ENCODE results near the gene ANKRD11. TPM values are rescaled to one million over a fixed set of nuclear protein-coding genes. Genes with fewer than 3 reads are reported as not detected.
A peak's percentile ranks its signal among the peaks of the same experiment; 100 is the strongest.
"Not testable (repeated sequence)": the region's sequence is repeated elsewhere in the genome, so short reads cannot be mapped to it uniquely, and the experiment has no call there.

The ANKRD11 gene
- polyA plus RNA-seq, 3 donors, result 3.2 to 62.4 (median 5.4) TPM

DNA sequence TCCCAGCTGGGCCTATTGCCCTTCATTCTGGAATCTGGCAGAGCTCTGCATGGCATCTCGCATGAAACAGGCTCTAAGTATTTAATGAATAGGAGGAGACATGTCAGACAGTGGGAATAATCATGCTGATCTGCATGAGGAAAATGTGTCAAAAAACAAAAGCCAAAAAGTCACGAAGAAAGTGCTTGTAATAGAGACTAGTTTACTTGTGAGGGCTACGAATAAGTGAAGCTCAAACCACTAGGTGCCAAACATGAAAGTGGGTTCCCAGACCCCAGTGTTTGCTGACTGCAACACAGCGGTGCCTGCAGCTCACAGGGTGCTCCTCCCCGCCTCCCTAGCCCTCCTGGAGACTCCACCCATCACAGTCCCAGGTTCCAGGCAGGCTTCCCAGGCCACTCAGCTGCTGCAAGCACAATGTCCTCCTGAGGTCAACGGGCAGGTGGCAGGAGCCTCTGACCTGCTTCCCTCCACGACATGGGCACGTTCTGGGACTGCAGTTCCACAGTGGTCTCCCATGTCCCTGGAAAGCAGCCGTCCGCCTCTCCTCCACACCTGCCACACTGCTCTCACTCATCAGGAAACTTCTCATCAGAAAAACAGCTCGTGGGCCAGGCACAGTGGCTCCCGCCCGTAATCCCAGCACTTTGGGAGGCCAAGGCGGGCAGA lies 96.5 kb downstream of the ANKRD11 start:
- H3K4me1 ChIP-seq (ENCODE audit: control insufficient read depth in 1 of 2, insufficient read depth in 2 of 2, low read length in 2 of 2), result peaks cover 7 to 9% of the 10 kb centered on the region in 2 donors
- Mint-ChIP-seq H3K27me3 (ENCODE audit: low read depth in 3 of 3) (no peaks in the 10 kb centered on the region), H3K4me3 (no peak overlapping the region), H3K4me1 (peaks cover 23% of the 10 kb centered on the region), H3K36me3 (peaks cover 12 to 59% of the 10 kb centered on the region in 2 donors), H3K9me3 (no peaks in the 10 kb centered on the region), H3K27ac (peak overlapping the region in 6 of 7 donors; percentile 2 to 73 (median 44))
- 87% methylated on average over 14 of the region's 14 CpGs for WGBS (ENCODE audit: insufficient coverage)
- H3K4me3 ChIP-seq (replicated peaks in 1 of 3; ENCODE audit: low read depth in 2 of 3, low read length in 3 of 3), result no peak overlapping the region
- no peak overlapping the region for H2AFZ ChIP-seq (ENCODE audit: insufficient read depth, low read depth, low read length, poor library complexity, severe bottlenecking)
- intact Hi-C loops (cut with micrococcal nuclease), result no loop called here
- peaks cover 98% of the 10 kb centered on the region for H3K79me2 ChIP-seq (ENCODE audit: insufficient read depth, low read length)
- DNase-seq, result no peak
- H3K27ac ChIP-seq (ENCODE audit: low read depth in 1 of 2, low read length in 2 of 2), result peak overlapping the region in 1 of 2 donors; percentile 56
- TF ChIP-seq, protein P1, sequence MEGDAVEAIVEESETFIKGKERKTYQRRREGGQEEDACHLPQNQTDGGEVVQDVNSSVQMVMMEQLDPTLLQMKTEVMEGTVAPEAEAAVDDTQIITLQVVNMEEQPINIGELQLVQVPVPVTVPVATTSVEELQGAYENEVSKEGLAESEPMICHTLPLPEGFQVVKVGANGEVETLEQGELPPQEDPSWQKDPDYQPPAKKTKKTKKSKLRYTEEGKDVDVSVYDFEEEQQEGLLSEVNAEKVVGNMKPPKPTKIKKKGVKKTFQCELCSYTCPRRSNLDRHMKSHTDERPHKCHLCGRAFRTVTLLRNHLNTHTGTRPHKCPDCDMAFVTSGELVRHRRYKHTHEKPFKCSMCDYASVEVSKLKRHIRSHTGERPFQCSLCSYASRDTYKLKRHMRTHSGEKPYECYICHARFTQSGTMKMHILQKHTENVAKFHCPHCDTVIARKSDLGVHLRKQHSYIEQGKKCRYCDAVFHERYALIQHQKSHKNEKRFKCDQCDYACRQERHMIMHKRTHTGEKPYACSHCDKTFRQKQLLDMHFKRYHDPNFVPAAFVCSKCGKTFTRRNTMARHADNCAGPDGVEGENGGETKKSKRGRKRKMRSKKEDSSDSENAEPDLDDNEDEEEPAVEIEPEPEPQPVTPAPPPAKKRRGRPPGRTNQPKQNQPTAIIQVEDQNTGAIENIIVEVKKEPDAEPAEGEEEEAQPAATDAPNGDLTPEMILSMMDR (IDR thresholded peaks at IDR 0.05), result no peak
- H3K36me3 ChIP-seq (replicated peaks in 1 of 2; ENCODE audit: control insufficient read depth in 1 of 2, insufficient read depth in 2 of 2, low read length in 2 of 2), result peaks cover 13 to 25% of the 10 kb centered on the region in 2 donors
- H3K27me3 ChIP-seq (ENCODE audit: control insufficient read depth in 2 of 2, insufficient read depth in 2 of 2, low read length in 2 of 2), result no peaks in the 10 kb centered on the region
- no peak overlapping the region for H3K4me2 ChIP-seq (replicated peaks; ENCODE audit: extremely low read depth, low read length, poor library complexity, severe bottlenecking)
- no peaks in the 10 kb centered on the region for H3K9me3 ChIP-seq (replicated peaks in 1 of 2; ENCODE audit: control insufficient read depth in 1 of 2, insufficient read depth in 1 of 2, low read length in 2 of 2)
- peaks cover 99% of the 10 kb centered on the region for H4K20me1 ChIP-seq (ENCODE audit: insufficient read depth, low read length)
- peak overlapping the region; percentile 21 for H3K9ac ChIP-seq (ENCODE audit: insufficient read depth, low read length, poor library complexity, severe bottlenecking)

DNA sequence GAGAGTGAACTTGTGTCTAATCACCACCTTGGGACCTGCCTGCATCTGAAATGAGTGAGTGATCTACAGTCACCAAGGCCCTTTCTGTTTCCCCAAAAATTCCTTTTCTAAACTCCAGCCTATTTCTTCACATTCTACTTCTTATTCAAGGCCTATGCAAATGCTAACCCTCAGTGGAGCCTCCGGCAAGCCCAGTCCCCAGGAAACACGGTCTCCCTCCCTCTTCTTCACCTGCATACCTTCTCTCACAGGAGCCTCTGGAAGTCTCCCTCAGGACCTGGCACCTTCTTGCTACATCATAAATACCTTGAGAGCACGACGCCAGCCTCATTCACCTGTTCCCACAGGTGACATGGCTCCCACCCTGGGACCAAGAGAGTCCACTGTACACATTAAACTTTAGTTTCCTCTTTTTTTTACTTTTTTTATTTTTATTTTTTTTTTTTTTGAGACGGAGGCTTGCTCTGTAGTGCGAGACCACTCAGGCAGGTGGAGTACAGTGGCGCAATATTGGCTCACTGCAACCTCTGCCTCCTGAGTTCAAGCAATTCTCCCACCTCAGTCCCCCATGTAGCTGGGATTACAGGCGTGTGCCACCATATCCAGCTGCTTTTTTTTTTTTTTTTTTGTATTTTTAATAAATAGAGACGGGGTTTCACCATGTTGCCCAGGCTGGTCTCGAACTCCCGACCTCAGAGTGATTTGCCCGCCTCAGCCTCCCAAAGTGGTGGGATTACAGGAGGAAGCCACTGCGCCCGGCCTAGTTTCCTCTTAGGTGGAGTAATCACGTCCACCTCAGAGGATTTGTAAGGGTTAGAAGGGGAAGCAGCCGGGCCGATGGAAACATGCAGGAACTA lies 97.3 kb downstream of the ANKRD11 start:
- intact Hi-C loops (cut with micrococcal nuclease), result no loop called here
- TF ChIP-seq, protein P1 (IDR thresholded peaks at IDR 0.05), result no peak
- Histone ChIP-seq H3K27me3 (ENCODE audit: control insufficient read depth in 2 of 2, insufficient read depth in 2 of 2, low read length in 2 of 2) (no peaks in the 10 kb centered on the region), H3K9ac (ENCODE audit: insufficient read depth, low read length, poor library complexity, severe bottlenecking) (no peak overlapping the region), H3K4me1 (ENCODE audit: control insufficient read depth in 1 of 2, insufficient read depth in 2 of 2, low read length in 2 of 2) (peaks cover 13 to 16% of the 10 kb centered on the region in 2 donors), H3K79me2 (ENCODE audit: insufficient read depth, low read length) (peaks cover 98% of the 10 kb centered on the region), H3K36me3 (replicated peaks in 1 of 2; ENCODE audit: control insufficient read depth in 1 of 2, insufficient read depth in 2 of 2, low read length in 2 of 2) (peaks cover 9 to 25% of the 10 kb centered on the region in 2 donors), H2AFZ (ENCODE audit: insufficient read depth, low read depth, low read length, poor library complexity, severe bottlenecking) (no peak overlapping the region), H3K4me3 (replicated peaks in 1 of 3; ENCODE audit: low read depth in 2 of 3, low read length in 3 of 3) (no peak overlapping the region), H3K9me3 (replicated peaks in 1 of 2; ENCODE audit: control insufficient read depth in 1 of 2, insufficient read depth in 1 of 2, low read length in 2 of 2) (no peaks in the 10 kb centered on the region), H3K4me2 (replicated peaks; ENCODE audit: extremely low read depth, low read length, poor library complexity, severe bottlenecking) (no peak overlapping the region), H3K27ac (ENCODE audit: low read depth in 1 of 2, low read length in 2 of 2) (peak overlapping the region in 1 of 2 donors; percentile 56), H4K20me1 (ENCODE audit: insufficient read depth, low read length) (peaks cover 99% of the 10 kb centered on the region)
- peak in 2 of 3 donors; percentile 30 to 32 for DNase-seq
- WGBS (ENCODE audit: insufficient coverage), result 40% methylated on average over 12 of the region's 17 CpGs
- H3K36me3 Mint-ChIP-seq, result peaks cover 11 to 57% of the 10 kb centered on the region in 2 donors
- H3K27ac Mint-ChIP-seq, result peak overlapping the region; percentile 3 to 73 (median 48)
- no peaks in the 10 kb centered on the region for H3K27me3 Mint-ChIP-seq (ENCODE audit: low read depth in 3 of 3)
- no peaks in the 10 kb centered on the region for H3K9me3 Mint-ChIP-seq
- H3K4me3 Mint-ChIP-seq, result no peak overlapping the region
- H3K4me1 Mint-ChIP-seq, result peaks cover 31% of the 10 kb centered on the region

DNA sequence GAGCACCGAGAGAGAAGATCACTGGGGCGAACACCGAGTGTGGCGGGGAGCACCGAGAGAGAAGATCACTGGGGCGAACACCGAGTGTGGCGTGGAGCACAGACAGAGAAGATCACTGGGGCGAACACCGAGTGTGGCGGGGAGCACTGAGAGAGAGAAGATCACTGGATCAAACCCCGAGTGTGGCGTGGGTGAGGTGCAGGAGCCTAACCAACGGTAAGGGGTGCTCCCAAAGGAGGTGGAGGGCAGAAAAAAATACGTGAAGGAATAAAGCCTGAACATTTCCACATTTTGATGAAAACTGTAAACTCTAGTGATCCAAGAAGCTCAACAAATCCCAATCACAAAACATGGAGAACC lies 100.2 kb downstream of the ANKRD11 start:
- H3K9ac ChIP-seq (ENCODE audit: insufficient read depth, low read length, poor library complexity, severe bottlenecking); H3K4me2 ChIP-seq (replicated peaks; ENCODE audit: extremely low read depth, low read length, poor library complexity, severe bottlenecking); H3K36me3 ChIP-seq (replicated peaks in 1 of 2; ENCODE audit: control insufficient read depth in 1 of 2, insufficient read depth in 2 of 2, low read length in 2 of 2); H3K4me3 ChIP-seq (replicated peaks in 1 of 3; ENCODE audit: low read depth in 2 of 3, low read length in 3 of 3); H3K9me3 Mint-ChIP-seq; DNase-seq; H3K4me3 Mint-ChIP-seq; H2AFZ ChIP-seq (ENCODE audit: insufficient read depth, low read depth, low read length, poor library complexity, severe bottlenecking); H3K27me3 Mint-ChIP-seq (ENCODE audit: low read depth in 3 of 3); H3K27me3 ChIP-seq (ENCODE audit: control insufficient read depth in 2 of 2, insufficient read depth in 2 of 2, low read length in 2 of 2); H3K9me3 ChIP-seq (replicated peaks in 1 of 2; ENCODE audit: control insufficient read depth in 1 of 2, insufficient read depth in 1 of 2, low read length in 2 of 2); intact Hi-C loops (cut with micrococcal nuclease): not testable (repeated sequence)
- Histone ChIP-seq H3K4me1 (ENCODE audit: control insufficient read depth in 1 of 2, insufficient read depth in 2 of 2, low read length in 2 of 2) (peaks cover 16 to 18% of the 10 kb centered on the region in 2 donors), H4K20me1 (ENCODE audit: insufficient read depth, low read length) (peaks cover 99% of the 10 kb centered on the region), H3K27ac (ENCODE audit: low read depth in 1 of 2, low read length in 2 of 2) (peak overlapping the region in 1 of 2 donors; percentile 2), H3K79me2 (ENCODE audit: insufficient read depth, low read length) (peaks cover 98% of the 10 kb centered on the region)
- Mint-ChIP-seq H3K36me3 (peaks cover 9 to 45% of the 10 kb centered on the region in 2 donors), H3K4me1 (peaks cover 36% of the 10 kb centered on the region), H3K27ac (peak overlapping the region in 2 of 7 donors; percentile 46 to 57)
- WGBS (ENCODE audit: insufficient coverage), result 98% methylated on average over 7 of the region's 15 CpGs

Data from CD14-positive monocyte (primary cell).